CD4-positive, CD25-positive, alpha-beta regulatory T cell (primary cell): ENCODE data around the gene IL1RL2. TPM values are rescaled to one million over a fixed set of nuclear protein-coding genes. Genes with fewer than 3 reads are reported as not detected.

Source experiments
- polyA plus RNA-seq, 4 donors: library from polyadenylated mRNA; unstranded; fragments of 300-500 nt; fragmentation: Illumina TruSeq; gene quantifications; one replicate each; pipeline ENCODE4 v1.2.3, GENCODE V29; 2021
- total RNA-seq: library from RNA; stranded (reverse); gene quantifications from one replicate; pipeline ENCODE4 v1.2.3, GENCODE V29; 2022

Gene IL1RL2
- total and polyA plus RNA-seq, 5 donors from 2014 or later = not detected

Other genes starting within 250 kb of the IL1RL2 start
- gene IL1R2, start 195.1 kb upstream of the IL1RL2 start, total RNA-seq = 1.8 TPM
- 1 to 10 TPM; 1.5 to 6.0 (median 4.5) TPM for gene IL1R2, start 195.1 kb upstream of the IL1RL2 start, polyA plus RNA-seq
- gene IL1R1, start 44.3 kb upstream of the IL1RL2 start, total RNA-seq = 11.7 TPM
- gene IL1R1, start 44.3 kb upstream of the IL1RL2 start, polyA plus RNA-seq = 1 to 10 TPM; 2.0 to 5.6 (median 3.7) TPM
- 0.89 TPM for gene IL1RL1, start 124.5 kb downstream of the IL1RL2 start, total RNA-seq
- not detected for gene IL1RL1, start 124.5 kb downstream of the IL1RL2 start, polyA plus RNA-seq
- gene IL18R1, start 168.8 kb downstream of the IL1RL2 start, total RNA-seq = 19.9 TPM
- 10 to 100 TPM in 2 of 4 donors, 1 to 10 TPM in 2; 6.9 to 12.5 (median 10.0) TPM for gene IL18R1, start 168.8 kb downstream of the IL1RL2 start, polyA plus RNA-seq
- gene IL18RAP, start 236.1 kb downstream of the IL1RL2 start, total RNA-seq = 0.44 TPM
- gene IL18RAP, start 236.1 kb downstream of the IL1RL2 start, polyA plus RNA-seq = under 1 TPM in 1 of 4 donors, not detected in 3; 0.41 TPM